Myocyte (in vitro differentiated cells): Measurements from ENCODE around the gene SLC25A26. TPM values are rescaled to one million over a fixed set of nuclear protein-coding genes. Genes with fewer than 3 reads are reported as not detected.

Source experiments
- DNase-seq: peaks from one replicate; pipeline ENCODE4 v3.0.0-alpha.2; 2012; ENCODE audit warnings: low read depth
- total RNA-seq: library from RNA; depleted of rRNA; stranded (reverse); fragments of >200 nt; gene quantifications from 2 replicates; pipeline ENCODE4 v1.2.3, GENCODE V29; 2014

SLC25A26 gene
- total RNA-seq, 1 donor from 2014 or later: 18.9 TPM

DNA sequence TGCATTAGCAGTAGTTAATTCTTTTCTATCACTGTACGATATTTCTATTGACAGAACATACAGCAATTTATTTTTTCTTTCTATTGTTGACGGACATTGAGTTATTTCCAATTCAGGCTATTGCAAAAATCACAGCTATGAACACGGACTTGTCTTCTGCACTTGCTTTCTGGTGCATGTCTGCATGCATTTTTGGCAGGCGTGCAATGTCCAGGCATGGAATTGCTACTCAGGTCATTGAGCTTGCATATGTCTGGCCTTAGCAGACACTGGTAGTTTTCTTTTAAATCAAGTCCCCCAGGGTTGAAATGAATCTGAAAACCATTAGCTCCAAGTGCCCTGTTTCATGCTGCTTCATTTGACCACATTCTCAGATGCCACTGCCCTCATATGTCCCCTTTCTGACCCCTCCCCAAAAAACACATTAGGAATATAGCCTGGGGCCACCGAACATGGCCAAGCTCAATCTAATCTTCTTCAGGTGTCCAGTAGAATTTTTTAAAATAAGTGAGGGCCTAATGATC is 207.2 kb downstream of the SLC25A26 start:
- no peak for DNase-seq

Other genes starting within 250 kb of the SLC25A26 start
- 10.6 and 14.5 TPM in 2 replicates for gene MAGI1, start 182.1 kb upstream of the SLC25A26 start, total RNA-seq